DMS53 (cell line): Measurements from ENCODE around the gene SEPSECS.
A peak's percentile ranks its signal among the peaks of the same experiment; 100 is the strongest.
"Not testable (repeated sequence)": the region's sequence is repeated elsewhere in the genome, so short reads cannot be mapped to it uniquely, and the experiment has no call there.

Source experiments
- DNase-seq: peaks from one replicate; lab custom pipeline; 2025; lab: John Stamatoyannopoulos, UW

The SEPSECS gene

DNA sequence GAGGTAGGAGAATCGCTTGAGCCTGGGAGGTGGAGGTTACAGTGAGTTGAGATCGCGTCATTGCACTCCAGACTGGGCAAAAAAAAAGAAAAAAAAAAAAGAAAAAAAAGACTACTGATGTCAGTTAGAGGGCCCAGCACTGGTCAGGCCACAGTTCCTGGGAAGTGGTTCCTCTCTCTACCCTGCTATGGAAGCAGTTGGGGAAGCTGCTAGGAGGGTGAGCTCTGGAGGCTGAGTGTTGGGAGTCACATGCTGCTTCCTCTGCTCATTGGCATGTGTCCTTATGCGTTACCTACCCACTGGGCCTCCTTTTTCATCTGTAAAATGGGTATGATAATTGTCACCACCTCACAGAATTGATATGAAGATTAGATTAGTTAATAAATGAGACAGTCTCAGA, 50.7 kb downstream of the SEPSECS start:
- DNase-seq, result no peak

DNA sequence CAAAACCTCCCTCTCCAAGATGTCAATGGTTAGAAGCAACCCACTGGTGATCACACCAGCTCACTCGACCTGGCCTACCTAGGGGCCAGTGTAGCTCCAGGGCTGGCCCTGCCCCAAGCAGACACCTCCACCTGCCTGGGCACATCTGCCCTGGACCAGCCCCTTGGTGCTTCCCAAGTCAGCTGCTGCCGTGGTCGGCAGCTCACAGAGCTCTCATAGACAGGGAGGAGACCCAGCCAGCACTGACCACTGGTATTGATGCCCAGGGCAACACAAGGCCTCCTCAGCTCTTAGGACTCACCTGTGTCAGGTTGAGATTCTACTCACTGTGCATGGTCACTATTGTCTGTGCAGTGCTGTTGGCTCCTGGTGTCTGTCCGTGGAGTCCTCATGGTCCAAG, 51.7 kb downstream of the SEPSECS start:
- DNase-seq, result no peak

DNA sequence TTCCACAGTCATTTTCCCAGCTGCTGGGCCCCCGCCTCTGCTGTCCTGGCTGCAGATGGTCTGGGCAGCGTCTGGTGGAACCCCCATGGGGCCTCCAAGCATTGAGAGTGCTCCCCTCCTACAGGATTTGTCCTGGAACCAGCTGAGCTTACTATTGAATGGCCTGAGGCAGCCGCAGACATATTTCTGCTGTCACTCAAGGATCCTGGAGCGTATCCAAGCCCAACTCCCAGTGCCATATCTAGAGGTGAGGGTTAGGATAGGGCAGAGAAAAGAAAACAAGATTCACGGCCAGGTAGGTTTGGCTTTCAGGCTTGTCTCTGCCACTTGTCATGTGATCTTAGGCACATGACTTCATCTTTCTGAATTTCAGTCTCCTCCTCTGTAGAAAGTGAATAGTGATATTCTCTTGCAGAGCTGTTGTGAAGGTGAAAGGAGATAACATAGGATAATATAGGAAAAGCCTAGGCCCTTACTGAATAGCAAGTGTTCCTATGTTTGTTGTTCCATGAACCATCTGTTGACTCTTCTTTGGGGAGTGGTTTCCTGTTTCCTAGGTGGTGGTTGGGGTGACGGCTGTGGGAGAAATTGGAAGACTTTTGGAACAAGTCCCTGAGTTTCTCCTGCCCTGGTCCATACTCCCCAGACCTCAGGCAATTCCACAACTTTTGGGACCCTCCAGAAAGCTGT, 52.3 kb downstream of the SEPSECS start:
- peak; percentile 83 for DNase-seq

DNA sequence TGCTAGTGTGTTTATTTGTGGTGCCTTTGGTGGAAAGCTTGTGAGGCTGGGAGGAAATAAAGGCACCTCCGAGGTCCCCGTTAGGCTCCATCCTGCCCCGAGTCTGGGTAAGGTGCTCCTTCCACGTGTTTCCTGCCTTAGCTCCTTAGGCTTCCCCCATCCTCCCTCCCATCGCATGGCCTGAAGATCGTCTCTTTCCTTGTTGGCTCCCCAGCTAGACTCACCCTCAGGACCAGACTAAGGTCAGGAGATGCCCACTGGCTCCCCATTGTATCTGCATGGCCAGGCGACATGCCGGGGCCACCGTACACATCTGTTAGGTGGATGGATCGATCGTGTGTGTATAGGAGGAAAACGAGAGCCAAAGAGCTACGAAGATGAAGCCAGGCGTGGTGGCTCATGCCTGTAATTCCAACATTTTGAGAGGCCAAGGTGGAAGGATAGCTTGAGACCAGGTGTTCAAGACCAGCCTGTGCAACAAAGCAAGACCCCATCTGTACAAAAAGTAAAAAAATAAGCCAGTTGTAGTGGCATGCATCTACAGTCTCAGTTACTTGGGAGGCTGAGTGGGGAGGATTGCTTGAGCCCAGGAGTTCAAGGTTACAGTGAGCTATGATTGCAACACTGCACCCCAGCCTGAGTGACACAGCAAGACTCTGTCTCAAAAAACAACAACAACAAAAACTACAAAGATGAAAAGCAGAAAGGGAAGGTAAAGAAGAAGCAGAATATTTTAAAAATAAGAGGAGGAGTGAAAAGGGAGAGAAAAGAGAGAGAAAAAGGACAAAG, 53.7 kb downstream of the SEPSECS start:
- no peak for DNase-seq

DNA sequence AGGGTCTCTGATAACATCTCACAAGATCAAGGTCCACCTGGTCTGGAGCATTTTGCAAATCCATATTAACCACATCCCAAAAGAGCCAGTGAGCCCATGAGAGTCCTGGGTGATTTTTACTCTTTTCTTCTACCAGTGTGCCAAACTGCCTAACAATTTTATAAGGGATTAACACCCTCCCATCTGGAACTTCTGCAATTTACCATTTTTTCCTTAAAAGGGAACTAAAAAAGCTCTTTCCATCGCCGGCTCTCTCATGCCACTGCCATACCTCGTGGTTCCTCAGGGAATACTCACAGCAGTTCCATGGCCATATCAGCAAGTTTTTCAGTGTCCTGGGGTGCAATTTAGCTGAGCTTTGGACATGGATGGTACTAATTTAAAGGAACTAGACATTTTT, 55.7 kb downstream of the SEPSECS start:
- DNase-seq, result no peak

DNA sequence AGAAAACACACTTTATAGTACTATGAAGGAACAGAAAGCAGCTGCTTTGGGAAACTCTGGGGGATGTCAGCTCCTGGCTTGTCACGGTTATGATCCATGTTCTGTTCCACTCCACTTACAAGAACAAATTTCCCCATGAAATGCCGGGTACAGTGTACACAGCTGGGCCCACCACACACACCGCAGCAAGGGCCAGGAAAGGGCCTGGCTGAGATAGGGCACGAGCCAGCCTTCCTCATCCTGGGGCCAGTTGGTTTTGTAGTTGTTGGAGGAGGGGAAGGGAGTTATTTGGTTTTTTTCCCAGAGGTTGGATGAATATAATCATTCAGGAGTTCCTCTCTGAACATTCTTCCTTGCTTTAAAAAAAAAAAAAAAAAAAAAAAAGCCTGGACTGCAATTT, 56.8 kb downstream of the SEPSECS start:
- peak; percentile 34 for DNase-seq

DNA sequence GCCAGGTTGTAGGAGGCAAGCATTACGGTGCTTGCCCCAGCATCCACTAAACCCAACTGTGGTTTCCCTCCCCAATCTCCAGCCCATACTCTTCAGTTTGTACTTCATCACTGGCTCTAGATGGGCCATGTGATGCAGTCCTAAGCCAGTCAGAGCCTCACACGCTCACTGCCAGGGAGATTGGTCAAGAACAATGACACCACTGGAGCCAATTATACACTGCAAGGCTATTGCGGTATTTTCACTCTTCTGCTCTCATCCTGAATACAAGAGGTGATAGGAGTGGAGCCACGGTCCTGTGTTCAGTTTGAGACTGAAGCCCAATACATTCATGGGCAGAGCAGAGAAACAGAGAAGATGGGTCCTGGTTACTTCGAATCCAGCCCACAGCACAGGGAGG, 58.4 kb downstream of the SEPSECS start:
- DNase-seq, result peak; percentile 49

DNA sequence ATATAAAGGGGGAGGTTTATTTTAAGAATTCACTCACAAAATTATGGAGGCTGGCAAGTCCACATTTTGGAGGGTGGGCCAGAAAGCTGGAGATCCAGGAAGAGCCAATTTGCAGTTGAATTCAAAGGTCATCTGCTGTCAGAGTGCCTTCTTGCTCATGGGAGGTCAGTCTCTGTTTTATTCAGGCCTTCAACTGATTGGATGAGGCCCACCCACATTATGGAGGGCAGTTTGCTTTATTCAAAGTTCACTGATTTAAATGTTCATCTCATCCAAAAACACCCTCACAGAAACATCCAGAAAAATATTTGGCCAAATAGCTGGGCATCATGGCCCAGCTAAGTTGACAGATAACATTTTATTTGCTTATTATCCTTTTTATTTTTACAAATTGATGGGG, 59.5 kb downstream of the SEPSECS start:
- DNase-seq, result no peak

DNA sequence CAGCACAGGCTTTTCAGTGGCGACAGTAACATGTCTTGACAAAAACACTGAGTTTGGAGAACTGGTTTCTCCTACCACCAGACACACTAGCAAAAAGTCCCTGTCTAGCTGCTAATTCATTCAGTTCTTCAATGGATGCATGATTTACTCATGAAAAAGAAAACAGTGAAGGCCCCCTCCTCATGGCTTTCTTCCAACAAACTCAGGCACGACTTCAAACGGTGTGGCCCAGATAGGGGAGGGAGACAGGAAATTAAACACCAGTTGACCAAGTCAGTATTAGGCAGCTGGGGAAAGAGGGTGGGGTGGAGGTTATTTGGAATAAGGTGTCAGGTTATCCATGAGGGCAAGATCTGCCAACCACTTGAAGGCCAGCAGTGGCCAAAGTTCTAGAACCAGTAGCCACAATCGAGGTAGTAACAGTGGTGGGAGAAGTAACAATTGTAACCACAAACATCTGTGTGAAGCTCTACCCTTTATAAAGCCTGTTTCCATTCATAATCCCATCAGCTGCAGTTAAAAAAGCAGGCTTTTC, 60.2 kb downstream of the SEPSECS start:
- peak; percentile 26 for DNase-seq

DNA sequence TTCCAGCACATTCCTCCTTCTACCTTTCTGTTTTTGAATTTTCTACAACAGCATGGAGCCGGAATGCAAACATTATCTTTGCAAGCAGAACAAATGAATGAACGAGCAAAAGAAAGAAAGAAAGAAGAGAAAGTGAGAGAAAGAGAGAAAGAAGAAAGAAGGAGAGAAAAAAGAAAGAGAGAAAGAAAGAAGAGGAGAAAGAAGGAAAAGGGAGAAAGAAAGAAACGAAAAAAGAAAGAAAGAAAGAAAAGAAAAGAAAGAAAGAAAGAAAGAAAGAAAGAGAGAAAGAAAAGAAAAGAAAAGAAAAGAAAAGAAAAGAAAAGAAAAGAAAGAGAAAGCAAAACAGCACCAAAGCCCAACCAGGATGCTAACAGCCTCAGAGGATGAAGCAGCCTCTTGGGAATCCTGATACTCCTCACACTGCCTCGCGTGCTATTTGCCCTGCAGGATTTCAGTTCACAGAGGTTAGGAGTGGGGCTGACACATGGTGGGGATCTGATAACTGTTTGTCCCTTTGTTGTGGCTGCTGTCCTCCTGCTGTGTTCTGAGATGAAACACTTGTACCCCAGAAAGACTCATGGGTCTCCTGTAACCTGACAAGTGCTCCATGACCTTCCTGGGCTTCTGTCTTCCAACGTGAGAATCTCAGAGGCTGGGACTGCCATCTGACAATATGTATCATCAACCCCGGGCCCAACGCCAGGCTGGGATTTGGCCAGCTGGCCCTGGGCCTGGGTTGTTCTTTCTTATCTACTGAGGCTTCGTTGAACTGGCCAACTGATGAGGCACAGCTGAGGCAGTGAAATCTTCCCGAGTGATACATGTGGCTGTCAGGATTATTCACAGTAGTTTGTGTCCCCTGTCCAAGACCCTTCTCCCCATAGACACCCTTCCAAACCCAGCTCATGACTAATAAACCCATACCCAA, 61.0 kb downstream of the SEPSECS start:
- DNase-seq, result peak; percentile 57

DNA sequence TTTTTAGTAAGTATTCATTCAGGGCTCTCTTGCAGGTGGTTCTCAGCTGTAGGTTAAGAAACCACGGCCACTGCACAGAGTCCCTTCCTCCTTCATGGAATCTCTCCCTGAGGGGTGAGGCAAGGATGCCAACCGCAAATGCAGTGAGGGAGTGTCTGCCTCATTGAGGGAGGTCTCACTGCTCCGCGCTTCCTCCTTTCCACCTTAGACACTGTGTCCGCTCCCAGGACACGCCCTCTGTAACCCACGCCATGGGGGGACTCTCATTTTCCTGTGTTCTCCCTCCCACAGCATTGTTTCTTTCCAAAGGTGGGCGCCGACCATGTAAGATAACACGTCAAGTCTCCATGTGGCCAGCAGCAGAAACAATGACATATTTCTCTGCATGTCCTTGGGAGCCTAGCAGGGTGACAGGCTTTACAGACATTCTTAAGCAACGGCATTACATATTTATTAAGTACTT, 63.2 kb downstream of the SEPSECS start:
- DNase-seq, result no peak

DNA sequence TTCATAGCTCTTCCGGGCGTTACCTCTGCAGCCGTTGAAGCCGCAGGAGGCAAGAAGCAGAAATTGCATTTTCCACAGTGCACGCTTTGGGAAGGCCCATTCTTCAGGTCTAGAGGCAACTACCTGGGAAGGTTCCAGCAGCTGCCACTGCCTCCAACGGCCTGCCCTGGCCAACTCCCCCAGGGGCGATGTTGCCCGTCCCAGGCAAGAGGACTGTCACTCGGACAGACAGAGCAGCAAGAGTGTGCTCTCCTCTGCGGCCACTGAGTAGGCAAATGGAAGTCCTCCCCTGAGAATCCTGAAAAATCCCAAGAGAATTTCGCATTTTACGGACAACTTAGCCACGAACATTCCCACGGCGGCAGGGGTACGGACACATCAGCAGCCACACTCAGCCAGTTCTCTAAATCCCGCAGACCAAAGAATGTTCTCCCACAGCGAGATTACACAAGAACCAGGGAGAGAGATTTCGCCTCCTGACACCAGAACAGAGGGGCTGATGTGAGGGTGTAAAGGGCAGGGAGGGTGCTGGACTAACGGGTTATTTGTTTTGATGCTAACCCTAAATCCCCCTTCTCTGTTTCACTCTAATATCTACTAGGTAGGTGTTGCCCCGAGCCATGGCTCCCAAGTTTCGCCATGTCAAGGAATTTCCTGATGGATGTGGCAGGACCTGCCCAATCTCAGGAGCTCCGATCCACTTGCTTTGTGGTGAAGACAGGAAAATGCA, 63.8 kb downstream of the SEPSECS start:
- DNase-seq, result no peak

DNA sequence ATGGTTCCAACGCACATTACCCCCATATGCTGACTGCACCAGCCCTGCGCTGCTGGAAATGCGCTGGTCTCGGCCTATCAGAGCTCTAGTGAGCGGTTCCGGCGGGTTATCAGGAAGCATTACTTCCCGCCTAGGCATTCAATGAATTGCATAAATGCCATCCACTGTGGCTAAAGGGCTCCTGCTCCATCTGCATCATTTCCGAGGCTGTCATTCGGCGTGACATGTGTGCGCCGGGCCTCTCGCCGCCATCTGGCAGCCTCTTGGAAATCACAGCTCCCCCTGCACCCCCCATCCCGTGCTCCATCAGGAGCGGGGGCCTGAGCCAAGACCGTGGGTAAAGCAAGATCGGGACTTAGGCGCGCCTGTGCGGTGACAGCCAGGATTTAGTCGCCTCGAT, 64.4 kb downstream of the SEPSECS start:
- no peak for DNase-seq

DNA sequence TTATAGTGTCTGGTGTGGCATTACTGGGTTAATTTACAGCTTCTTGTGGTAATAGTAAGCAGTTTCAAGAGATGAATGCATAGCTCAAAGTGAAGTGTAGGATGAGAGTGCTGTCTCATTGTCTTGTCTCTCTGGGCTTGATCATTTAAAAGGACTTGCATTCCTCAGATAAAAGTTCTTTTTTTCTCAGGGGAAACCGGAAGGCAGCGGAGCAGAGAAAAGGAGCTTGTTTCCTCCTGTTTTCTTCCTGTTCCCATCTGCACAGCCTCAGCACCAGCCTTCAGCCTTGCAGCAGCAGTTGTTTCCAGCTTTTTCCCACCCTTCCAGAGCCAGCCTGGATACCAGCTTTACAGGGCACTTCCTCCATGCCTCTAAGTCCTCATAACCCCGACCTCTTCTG, 68.1 kb downstream of the SEPSECS start:
- no peak for DNase-seq

DNA sequence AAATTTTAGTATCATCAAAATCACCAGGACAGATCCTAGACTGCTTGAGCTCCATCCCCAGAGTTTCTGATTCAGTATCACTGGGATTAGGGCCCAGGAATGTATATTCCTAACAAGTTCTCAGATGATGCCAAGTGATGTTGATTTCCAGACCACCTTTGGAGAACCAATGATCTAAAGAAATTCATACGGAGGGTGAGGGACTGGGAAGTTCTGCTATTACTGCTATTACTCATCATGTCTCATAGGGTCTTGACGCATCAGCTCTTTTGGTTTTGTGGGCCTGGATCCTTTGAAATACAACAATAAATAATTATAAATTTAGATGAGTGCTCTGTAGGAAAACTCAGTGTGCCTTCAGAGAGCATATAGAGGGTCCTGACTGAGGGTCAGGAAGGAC, 69.7 kb downstream of the SEPSECS start:
- no peak for DNase-seq

DNA sequence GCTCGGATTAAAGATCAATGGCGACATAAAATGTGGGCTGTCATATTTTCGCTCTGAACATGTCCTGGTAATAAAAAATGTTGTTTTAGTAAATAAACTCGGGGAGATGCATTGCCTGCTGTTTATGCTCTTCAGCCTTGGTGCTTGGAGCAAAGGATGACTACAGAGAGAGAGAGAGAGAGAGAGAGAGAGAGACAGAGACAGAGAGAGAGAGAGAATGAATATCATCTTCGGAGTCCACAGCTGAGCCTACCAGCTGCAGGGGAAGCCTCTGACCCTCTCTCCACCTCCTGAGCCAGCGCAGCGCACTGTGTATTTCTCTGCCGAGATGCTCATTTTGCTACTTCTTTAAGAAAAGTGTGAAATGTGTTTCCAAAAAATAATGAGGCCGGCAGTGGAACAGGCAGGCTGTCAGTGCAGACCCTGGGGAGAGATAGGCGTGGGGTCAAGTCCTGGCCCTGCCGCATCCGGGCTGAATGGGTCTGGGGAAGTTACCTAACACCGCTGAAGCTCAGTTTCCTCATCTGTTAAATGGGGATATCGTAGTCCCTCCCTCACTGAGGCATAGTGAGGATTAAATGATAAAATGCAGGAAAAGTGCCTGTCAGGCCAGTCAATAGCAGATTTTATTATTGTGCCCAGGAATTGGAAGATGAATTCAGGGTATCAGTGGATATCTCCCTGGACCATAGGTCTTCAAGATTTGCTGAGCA, 71.0 kb downstream of the SEPSECS start:
- DNase-seq, result no peak

DNA sequence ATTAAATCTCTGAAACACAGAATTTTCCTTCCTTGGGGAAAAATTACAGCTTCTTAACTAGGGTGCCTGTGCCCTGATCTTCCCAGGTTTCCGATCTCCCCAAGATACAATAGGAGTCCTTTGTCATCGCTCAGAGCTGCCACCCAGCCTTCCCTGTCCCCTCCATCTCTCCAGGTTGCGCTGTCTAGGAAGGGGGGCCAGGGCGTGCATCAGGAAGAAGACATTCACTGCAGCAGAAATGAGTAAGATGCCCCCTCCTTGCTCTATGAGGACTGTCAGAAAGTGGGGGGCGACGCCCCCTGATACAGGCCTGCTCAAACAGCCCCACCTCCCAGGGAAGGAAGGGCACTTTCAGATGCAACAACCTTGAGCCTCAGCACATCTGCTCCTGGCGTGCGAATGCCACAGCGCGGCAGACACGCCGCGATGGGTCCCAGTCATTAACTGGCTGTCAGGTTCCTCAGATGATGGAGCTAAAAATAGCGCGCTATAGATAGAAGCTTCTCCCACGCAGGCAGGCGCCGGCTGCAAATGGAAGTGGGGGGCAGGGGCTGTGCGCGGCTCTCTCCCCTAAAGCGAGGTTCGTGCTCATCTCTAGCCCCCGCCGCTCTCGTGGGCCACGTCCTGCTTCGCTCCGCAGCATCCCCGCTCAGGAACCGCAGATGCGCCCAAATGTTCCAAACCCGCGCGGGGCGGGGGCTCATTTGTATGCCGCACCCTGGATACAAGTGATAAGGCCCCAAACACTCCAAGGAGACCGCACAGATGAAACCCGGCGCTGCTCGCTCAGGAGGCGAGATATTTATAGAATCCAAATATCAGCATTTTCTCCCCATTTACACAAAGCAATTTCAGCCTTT, 71.9 kb downstream of the SEPSECS start:
- DNase-seq, result no peak

DNA sequence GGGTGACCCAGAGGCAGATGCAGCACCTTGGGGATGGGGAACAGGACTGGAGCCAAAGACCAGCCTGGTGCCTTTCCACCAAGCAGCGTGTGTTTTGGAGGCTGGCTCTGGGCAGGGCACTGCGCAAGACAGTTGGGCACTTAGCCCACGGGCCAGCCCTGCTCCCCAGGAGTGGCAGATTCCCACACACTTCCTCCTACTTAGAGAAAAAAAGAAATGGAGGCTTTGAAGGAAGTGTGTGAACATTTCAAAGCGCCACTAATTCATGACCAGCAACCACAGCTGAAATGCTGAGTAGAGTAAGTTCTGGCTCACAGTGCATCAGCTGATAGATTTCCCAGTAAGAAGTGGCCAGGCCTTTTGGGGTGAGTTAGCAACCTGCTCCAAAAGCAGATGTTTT, 74.6 kb downstream of the SEPSECS start:
- DNase-seq, result no peak

DNA sequence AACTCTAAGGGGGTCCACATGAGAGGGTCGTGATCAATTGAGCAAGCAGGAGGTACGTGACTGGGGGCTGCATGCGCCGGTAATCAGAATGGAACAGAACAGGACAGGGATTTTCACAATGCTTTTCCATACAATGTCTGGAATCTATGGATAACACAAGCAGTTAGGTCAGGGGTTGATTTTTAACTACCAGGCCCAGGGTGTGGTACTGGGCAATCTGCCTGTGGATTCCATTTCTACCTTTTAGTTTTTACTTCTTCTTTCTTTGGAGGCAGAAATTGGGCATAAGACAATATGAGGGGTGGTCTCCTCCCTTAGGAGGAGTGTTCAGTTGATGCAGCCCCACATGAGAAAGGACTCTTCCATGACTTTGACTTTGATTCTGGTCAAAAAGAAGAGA, 76.8 kb downstream of the SEPSECS start:
- DNase-seq, result not testable (repeated sequence)
